A673 (cell line): ENCODE measurements around the gene NPLOC4. TPM values are rescaled to one million over a fixed set of nuclear protein-coding genes. Genes with fewer than 3 reads are reported as not detected.

Experiments used
- BruUV-seq: library from RNA; stranded (reverse); fragments of 400-500 nt; replicated peaks from 2 replicates; lab custom pipeline; 2021; lab: Mats Ljungman, UMichigan
- CTCF ChIA-PET: fragments of 300-600 bp; sonication (Branson Sonifier 250); formaldehyde crosslinking; loops from one replicate; lab custom pipeline; 2022; ENCODE audit warnings: antibody characterized with exemption; lab: Charles Lee
- POLR2A ChIA-PET: fragments of 300-600 bp; sonication (Branson Sonifier 250); formaldehyde crosslinking; loops from one replicate; lab custom pipeline; 2022; ENCODE audit warnings: antibody characterized with exemption; ENCODE audit not compliant: low non-redundant PET; lab: Charles Lee
- DNase-seq: peaks from one replicate; pipeline ENCODE4 v3.0.0-alpha.2; 2015; ENCODE audit warnings: low spot score
- H3K27ac ChIP-seq: fragments of 200-600 bp; sonication (generic); 2 replicates; pipeline ENCODE4 v1.5.1; 2016; ENCODE audit warnings: mixed run types, low read depth, mild to moderate bottlenecking, mixed read lengths, antibody characterized with exemption, low read length; ENCODE audit not compliant: poor library complexity, severe bottlenecking
- H3K27me3 ChIP-seq: fragments of 200-600 bp; sonication (generic); replicated peaks from 2 replicates; pipeline ENCODE4 v1.6.1; 2017; ENCODE audit warnings: mixed run types, low read depth, mild to moderate bottlenecking, mixed read lengths, antibody characterized with exemption, low read length; ENCODE audit not compliant: insufficient read depth, poor library complexity
- H3K36me3 ChIP-seq: fragments of 200-600 bp; sonication (generic); 2 replicates; pipeline ENCODE4 v1.6.1; 2016; ENCODE audit warnings: mixed run types, mild to moderate bottlenecking, mixed read lengths, antibody characterized with exemption, low read length; ENCODE audit not compliant: insufficient read depth, poor library complexity, severe bottlenecking
- H3K4me1 ChIP-seq: fragments of 200-600 bp; sonication (generic); 2 replicates; pipeline ENCODE4 v1.6.1; 2017; ENCODE audit warnings: mixed run types, mild to moderate bottlenecking, mixed read lengths, antibody characterized with exemption, low read length; ENCODE audit not compliant: insufficient read depth, poor library complexity, severe bottlenecking
- H3K4me3 ChIP-seq: fragments of 200-600 bp; sonication (generic); 2 replicates; pipeline ENCODE4 v1.5.1; 2016; ENCODE audit warnings: low read depth, mixed run types, mild to moderate bottlenecking, mixed read lengths, low read length; ENCODE audit not compliant: poor library complexity, severe bottlenecking
- H3K9me3 ChIP-seq: fragments of 200-600 bp; sonication (generic); 2 replicates; pipeline ENCODE4 v1.6.1; 2016; ENCODE audit warnings: mixed run types, low read depth, mild to moderate bottlenecking, mixed read lengths, antibody characterized with exemption, low read length; ENCODE audit not compliant: poor library complexity, severe bottlenecking
- CTCF ChIP-seq: fragments of 300-800, 200-600 bp; sonication (generic); conservative IDR thresholded peaks from 2 replicates; pipeline ENCODE4 v1.5.1; 2017; ENCODE audit warnings: low read depth, mild to moderate bottlenecking, antibody characterized with exemption, low read length, moderate library complexity, mixed read lengths
- EZH2 ChIP-seq: fragments of 200-600 bp; sonication (generic); IDR thresholded peaks from 2 replicates; pipeline ENCODE4 v1.6.1; 2017; ENCODE audit warnings: borderline replicate concordance, low read depth, mild to moderate bottlenecking, mixed read lengths, antibody characterized with exemption, low read length; ENCODE audit not compliant: poor library complexity, severe bottlenecking
- intact Hi-C: fragments of 100-400 bp; cut with micrococcal nuclease; formaldehyde crosslinking; loops from one replicate; pipeline ENCODE4 v1.10.0; 2022; ENCODE audit not compliant: unreplicated experiment
- total RNA-seq: library from RNA; stranded (reverse); gene quantifications from 2 replicates; pipeline ENCODE4 v1.2.3, GENCODE V29; 2021

Gene NPLOC4
- total RNA-seq, 1 experiment from 2014 or later = 195 TPM

GRCh38 chr17:81508639-81509206 is 128.2 kb downstream of the NPLOC4 start:
- Histone ChIP-seq H3K27ac (peak overlapping the region; percentile 9), H3K27me3 (no peaks in the 10 kb centered on the region), H3K4me3 (peak overlapping the region; percentile 79), H3K4me1 (peaks cover 9% of the 10 kb centered on the region), H3K36me3 (peaks cover 32% of the 10 kb centered on the region), H3K9me3 (no peaks in the 10 kb centered on the region)
- no peak for TF ChIP-seq CTCF
- TF ChIP-seq EZH2 = no peak
- ChIA-PET CTCF (no interaction called here), POLR2A (interaction anchor here (0.6 to 0.7 kb wide), 3 partner anchors 12 to 79 kb away, joined by 4 to 7 read pairs (median 4); no protein-coding TSS in a partner anchor)
- BruUV-seq = no TSS peak
- DNase-seq = no peak
- intact Hi-C loops = no loop called here

Other genes starting within 250 kb of the NPLOC4 start
- gene BAHCC1, start 241.7 kb downstream of the NPLOC4 start, total RNA-seq = 74.2 and 80.6 TPM in 2 replicates
- 2,855 and 3,247 TPM in 2 replicates for gene ACTG1, start 124.3 kb downstream of the NPLOC4 start, total RNA-seq
- gene FSCN2, start 108.7 kb downstream of the NPLOC4 start, total RNA-seq = 0.26 and 0.31 TPM in 2 replicates
- 49.4 and 49.5 TPM in 2 replicates for gene FAAP100, start 84.8 kb downstream of the NPLOC4 start, total RNA-seq
- 0.74 and 1.1 TPM in 2 replicates for gene TSPAN10, start 84 bp upstream of the NPLOC4 start, total RNA-seq
- 0.43 and 0.52 TPM in 2 replicates for gene PDE6G, start 19.4 kb upstream of the NPLOC4 start, total RNA-seq
- gene OXLD1, start 29.5 kb upstream of the NPLOC4 start, total RNA-seq = 36.1 and 44.6 TPM in 2 replicates
- 52.8 and 56.3 TPM in 2 replicates for gene CCDC137, start 29.6 kb upstream of the NPLOC4 start, total RNA-seq
- 62.8 and 67.4 TPM in 2 replicates for gene ARL16, start 46.7 kb upstream of the NPLOC4 start, total RNA-seq
- gene HGS, start 46.9 kb upstream of the NPLOC4 start, total RNA-seq = 145 and 187 TPM in 2 replicates
- 184 and 186 TPM in 2 replicates for gene MRPL12, start 66.3 kb upstream of the NPLOC4 start, total RNA-seq
- gene SLC25A10, start 75.2 kb upstream of the NPLOC4 start, total RNA-seq = 46.8 and 56.2 TPM in 2 replicates
- gene GCGR, start 167.0 kb upstream of the NPLOC4 start, total RNA-seq = not detected in 2 replicates
- 126 and 130 TPM in 2 replicates for gene MCRIP1, start 196.2 kb upstream of the NPLOC4 start, total RNA-seq
- not detected in 2 replicates for gene PPP1R27, start 197.9 kb upstream of the NPLOC4 start, total RNA-seq
- 491 and 503 TPM in 2 replicates for gene P4HB, start 223.4 kb upstream of the NPLOC4 start, total RNA-seq
- gene ARHGDIA, start 234.2 kb upstream of the NPLOC4 start, total RNA-seq = 568 and 667 TPM in 2 replicates